ENCODE results near the gene RASGEF1B.
"Not testable (repeated sequence)": the region's sequence is repeated elsewhere in the genome, so short reads cannot be mapped to it uniquely, and the experiment has no call there.

RASGEF1B gene

GRCh38 chr4:81482326-81482725, 10.6 kb upstream of the RASGEF1B start:
- Histone ChIP-seq H3K9ac (ENCODE audit: low read length) (no peak overlapping the region), H3K23ac (ENCODE audit: low read length in 2 of 2) (no peak overlapping the region)

GRCh38 chr4:81481151-81481550, 9.4 kb upstream of the RASGEF1B start:
- Histone ChIP-seq H2BK15ac (ENCODE audit: low read depth, poor library complexity, severe bottlenecking) (no peak overlapping the region), H3K4me1 (ENCODE audit: control insufficient read depth, insufficient read depth, low read depth, low read length) (no peaks in the 10 kb centered on the region), H3K9me3 (ENCODE audit: control insufficient read depth, low read length) (no peaks in the 10 kb centered on the region), H3K27me3 (ENCODE audit: control insufficient read depth in 1 of 2, insufficient read depth in 1 of 2, low read length in 2 of 2) (no peaks in the 10 kb centered on the region), H2BK5ac (ENCODE audit: low read depth, low read length, poor library complexity, severe bottlenecking) (no peak overlapping the region), H2BK12ac (ENCODE audit: low read length in 2 of 2) (no peak overlapping the region), H3K4me3 (ENCODE audit: insufficient read depth in 1 of 2, low read depth in 1 of 2, low read length in 2 of 2) (no peak overlapping the region), H3K23ac (ENCODE audit: low read length in 2 of 2) (no peak overlapping the region), H3K79me1 (replicated peaks; ENCODE audit: low read length, poor library complexity, severe bottlenecking) (no peaks in the 10 kb centered on the region), H3K4ac (ENCODE audit: low read depth in 1 of 2, low read length in 2 of 2) (no peak overlapping the region), H4K8ac (ENCODE audit: low read length) (no peak overlapping the region), H2AK5ac (ENCODE audit: low read length, severe bottlenecking) (no peak overlapping the region), H2AFZ (ENCODE audit: low read depth, low read length) (no peak overlapping the region), H3K14ac (ENCODE audit: low read length in 2 of 2) (no peak overlapping the region), H3K27ac (ENCODE audit: low read length, poor library complexity, severe bottlenecking) (no peak overlapping the region), H3K36me3 (ENCODE audit: control insufficient read depth in 1 of 2, insufficient read depth in 2 of 2, low read depth in 1 of 2, low read length in 2 of 2) (no peaks in the 10 kb centered on the region), H2BK120ac (ENCODE audit: low read depth, low read length) (no peak overlapping the region), H3K18ac (ENCODE audit: low read depth in 1 of 2, low read length in 2 of 2) (no peak overlapping the region), H3K4me2 (ENCODE audit: low read length, poor library complexity, severe bottlenecking) (no peak overlapping the region), H3K9ac (ENCODE audit: low read length) (no peak overlapping the region), H4K91ac (ENCODE audit: low read length) (no peak overlapping the region)
- WGBS = 84% methylated on average over 2 of the region's 3 CpGs
- DNase-seq = no peak

More at GRCh38 chr4:81482326-81482725, 10.6 kb upstream of the RASGEF1B start:
- no peak overlapping the region for H3K14ac ChIP-seq (ENCODE audit: low read length in 2 of 2)
- no peak overlapping the region for H2BK15ac ChIP-seq (ENCODE audit: low read depth, poor library complexity, severe bottlenecking)
- DNase-seq = no peak
- H3K4me2 ChIP-seq (ENCODE audit: low read length, poor library complexity, severe bottlenecking) = no peak overlapping the region
- H3K4me3 ChIP-seq (ENCODE audit: insufficient read depth in 1 of 2, low read depth in 1 of 2, low read length in 2 of 2) = no peak overlapping the region
- no peak overlapping the region for H4K91ac ChIP-seq (ENCODE audit: low read length)
- H3K36me3 ChIP-seq (ENCODE audit: control insufficient read depth in 1 of 2, insufficient read depth in 2 of 2, low read depth in 1 of 2, low read length in 2 of 2) = no peaks in the 10 kb centered on the region
- no peak overlapping the region for H4K8ac ChIP-seq (ENCODE audit: low read length)
- no peak overlapping the region for H3K27ac ChIP-seq (ENCODE audit: low read length, poor library complexity, severe bottlenecking)
- H2BK5ac ChIP-seq (ENCODE audit: low read depth, low read length, poor library complexity, severe bottlenecking) = no peak overlapping the region
- WGBS = 83% methylated on average over 3 of the region's 3 CpGs
- no peak overlapping the region for H3K4ac ChIP-seq (ENCODE audit: low read depth in 1 of 2, low read length in 2 of 2)
- no peaks in the 10 kb centered on the region for H3K79me1 ChIP-seq (replicated peaks; ENCODE audit: low read length, poor library complexity, severe bottlenecking)
- H3K4me1 ChIP-seq (ENCODE audit: control insufficient read depth, insufficient read depth, low read depth, low read length) = no peaks in the 10 kb centered on the region
- no peak overlapping the region for H2AK5ac ChIP-seq (ENCODE audit: low read length, severe bottlenecking)
- H3K27me3 ChIP-seq (ENCODE audit: control insufficient read depth in 1 of 2, insufficient read depth in 1 of 2, low read length in 2 of 2) = no peaks in the 10 kb centered on the region
- H2BK12ac ChIP-seq (ENCODE audit: low read length in 2 of 2) = no peak overlapping the region
- no peak overlapping the region for H2BK120ac ChIP-seq (ENCODE audit: low read depth, low read length)
- no peaks in the 10 kb centered on the region for H3K9me3 ChIP-seq (ENCODE audit: control insufficient read depth, low read length)
- H3K18ac ChIP-seq (ENCODE audit: low read depth in 1 of 2, low read length in 2 of 2) = no peak overlapping the region
- no peak overlapping the region for H2AFZ ChIP-seq (ENCODE audit: low read depth, low read length)

- 60% methylated on average over 1 of the region's 2 CpGs for WGBS
- DNase-seq; H2BK12ac ChIP-seq (ENCODE audit: low read length in 2 of 2): not testable (repeated sequence)
Observed at GRCh38 chr4:81479573-81479972, 7.9 kb upstream of the RASGEF1B start.

DNA sequence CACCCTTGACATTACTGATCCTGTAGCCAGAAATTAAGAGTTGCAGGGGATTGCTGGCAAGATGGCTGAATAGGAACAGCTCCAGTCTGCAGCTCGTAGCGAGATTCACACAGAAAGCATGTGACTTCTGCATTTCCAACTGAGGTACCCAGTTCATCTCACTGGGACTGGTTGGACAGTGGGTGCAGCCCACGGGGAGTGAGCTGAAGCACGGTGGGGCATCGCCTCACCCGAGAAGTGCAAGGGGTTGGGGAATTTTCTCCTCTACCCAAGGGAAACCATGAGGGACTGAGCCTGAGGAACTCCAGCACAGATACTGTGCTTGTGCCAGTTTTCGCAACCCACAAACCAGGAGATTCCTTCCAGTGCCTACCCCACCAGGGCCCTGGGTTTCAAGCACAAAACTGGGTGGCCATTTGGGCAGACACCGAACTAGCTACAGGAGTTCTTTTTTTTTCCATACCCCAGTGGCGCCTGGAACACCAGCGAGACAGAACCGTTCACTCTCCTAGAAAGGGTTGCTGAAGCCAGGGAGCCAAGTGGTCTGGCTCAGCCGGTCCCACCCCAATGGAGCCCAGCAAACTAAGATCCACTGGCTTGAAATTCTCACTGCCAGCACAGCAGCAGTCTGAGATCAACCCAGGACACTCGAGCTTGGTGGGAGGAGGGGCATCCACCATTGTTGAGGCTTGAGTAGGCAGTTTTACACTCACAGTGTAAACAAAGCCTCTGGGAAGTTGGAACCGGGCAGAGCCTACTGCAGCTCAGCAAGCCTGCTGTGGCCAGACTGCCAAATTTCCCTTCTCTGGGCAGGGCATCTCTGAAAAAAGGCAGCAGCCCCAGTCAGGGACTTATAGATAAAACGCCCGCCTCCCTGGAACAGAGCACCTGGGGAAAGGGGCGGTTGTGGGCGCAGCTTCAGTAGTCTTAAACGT, 1.9 kb upstream of the RASGEF1B start:
- H2BK120ac ChIP-seq (ENCODE audit: low read depth, low read length); H3K27ac ChIP-seq (ENCODE audit: low read length, poor library complexity, severe bottlenecking); H3K79me1 ChIP-seq (replicated peaks; ENCODE audit: low read length, poor library complexity, severe bottlenecking); H3K9ac ChIP-seq (ENCODE audit: low read length); H3K14ac ChIP-seq (ENCODE audit: low read length in 2 of 2); H3K4ac ChIP-seq (ENCODE audit: low read depth in 1 of 2, low read length in 2 of 2); H2BK12ac ChIP-seq (ENCODE audit: low read length in 2 of 2); H3K36me3 ChIP-seq (ENCODE audit: control insufficient read depth in 1 of 2, insufficient read depth in 2 of 2, low read depth in 1 of 2, low read length in 2 of 2); H3K4me2 ChIP-seq (ENCODE audit: low read length, poor library complexity, severe bottlenecking); H2BK15ac ChIP-seq (ENCODE audit: low read depth, poor library complexity, severe bottlenecking); H2AFZ ChIP-seq (ENCODE audit: low read depth, low read length); H4K8ac ChIP-seq (ENCODE audit: low read length); H3K9me3 ChIP-seq (ENCODE audit: control insufficient read depth, low read length); H2AK5ac ChIP-seq (ENCODE audit: low read length, severe bottlenecking); H3K23ac ChIP-seq (ENCODE audit: low read length in 2 of 2); H4K91ac ChIP-seq (ENCODE audit: low read length); H3K18ac ChIP-seq (ENCODE audit: low read depth in 1 of 2, low read length in 2 of 2); H2BK5ac ChIP-seq (ENCODE audit: low read depth, low read length, poor library complexity, severe bottlenecking); H3K4me3 ChIP-seq (ENCODE audit: insufficient read depth in 1 of 2, low read depth in 1 of 2, low read length in 2 of 2): not testable (repeated sequence)
- Histone ChIP-seq H3K27me3 (ENCODE audit: control insufficient read depth in 1 of 2, insufficient read depth in 1 of 2, low read length in 2 of 2) (peaks cover 17 to 26% of the 10 kb centered on the region in 2 experiments), H3K4me1 (ENCODE audit: control insufficient read depth, insufficient read depth, low read depth, low read length) (peaks cover 11% of the 10 kb centered on the region)
- WGBS = 78% methylated on average over 19 of the region's 19 CpGs
- peak; percentile 22 for DNase-seq

More at GRCh38 chr4:81479573-81479972, 7.9 kb upstream of the RASGEF1B start:
- not testable (repeated sequence) for H4K8ac ChIP-seq (ENCODE audit: low read length); H3K4me3 ChIP-seq (ENCODE audit: insufficient read depth in 1 of 2, low read depth in 1 of 2, low read length in 2 of 2); H3K4ac ChIP-seq (ENCODE audit: low read depth in 1 of 2, low read length in 2 of 2); H3K27me3 ChIP-seq (ENCODE audit: control insufficient read depth in 1 of 2, insufficient read depth in 1 of 2, low read length in 2 of 2); H2BK15ac ChIP-seq (ENCODE audit: low read depth, poor library complexity, severe bottlenecking); H3K14ac ChIP-seq (ENCODE audit: low read length in 2 of 2); H3K79me1 ChIP-seq (replicated peaks; ENCODE audit: low read length, poor library complexity, severe bottlenecking); H2BK120ac ChIP-seq (ENCODE audit: low read depth, low read length); H3K9me3 ChIP-seq (ENCODE audit: control insufficient read depth, low read length); H3K9ac ChIP-seq (ENCODE audit: low read length); H2AFZ ChIP-seq (ENCODE audit: low read depth, low read length); H3K23ac ChIP-seq (ENCODE audit: low read length in 2 of 2); H2AK5ac ChIP-seq (ENCODE audit: low read length, severe bottlenecking); H2BK5ac ChIP-seq (ENCODE audit: low read depth, low read length, poor library complexity, severe bottlenecking); H3K36me3 ChIP-seq (ENCODE audit: control insufficient read depth in 1 of 2, insufficient read depth in 2 of 2, low read depth in 1 of 2, low read length in 2 of 2); H4K91ac ChIP-seq (ENCODE audit: low read length); H3K18ac ChIP-seq (ENCODE audit: low read depth in 1 of 2, low read length in 2 of 2); H3K4me2 ChIP-seq (ENCODE audit: low read length, poor library complexity, severe bottlenecking); H3K27ac ChIP-seq (ENCODE audit: low read length, poor library complexity, severe bottlenecking); H3K4me1 ChIP-seq (ENCODE audit: control insufficient read depth, insufficient read depth, low read depth, low read length)
